ENCODE measurements around the gene ZNF862.

GRCh38 chr7:149824748-149825566 lies 13.2 kb upstream of the ZNF862 start:
- TF ChIP-seq, protein P1, sequence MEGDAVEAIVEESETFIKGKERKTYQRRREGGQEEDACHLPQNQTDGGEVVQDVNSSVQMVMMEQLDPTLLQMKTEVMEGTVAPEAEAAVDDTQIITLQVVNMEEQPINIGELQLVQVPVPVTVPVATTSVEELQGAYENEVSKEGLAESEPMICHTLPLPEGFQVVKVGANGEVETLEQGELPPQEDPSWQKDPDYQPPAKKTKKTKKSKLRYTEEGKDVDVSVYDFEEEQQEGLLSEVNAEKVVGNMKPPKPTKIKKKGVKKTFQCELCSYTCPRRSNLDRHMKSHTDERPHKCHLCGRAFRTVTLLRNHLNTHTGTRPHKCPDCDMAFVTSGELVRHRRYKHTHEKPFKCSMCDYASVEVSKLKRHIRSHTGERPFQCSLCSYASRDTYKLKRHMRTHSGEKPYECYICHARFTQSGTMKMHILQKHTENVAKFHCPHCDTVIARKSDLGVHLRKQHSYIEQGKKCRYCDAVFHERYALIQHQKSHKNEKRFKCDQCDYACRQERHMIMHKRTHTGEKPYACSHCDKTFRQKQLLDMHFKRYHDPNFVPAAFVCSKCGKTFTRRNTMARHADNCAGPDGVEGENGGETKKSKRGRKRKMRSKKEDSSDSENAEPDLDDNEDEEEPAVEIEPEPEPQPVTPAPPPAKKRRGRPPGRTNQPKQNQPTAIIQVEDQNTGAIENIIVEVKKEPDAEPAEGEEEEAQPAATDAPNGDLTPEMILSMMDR (IDR thresholded peaks at IDR 0.05), result no peak
- TF ChIP-seq POLR2AphosphoS5 (IDR thresholded peaks at IDR 0.05), result no peak

All from stomach (tissue), 4 donors.